Measurements from ENCODE around the gene MRGPRX3.
"Not testable (repeated sequence)": the region's sequence is repeated elsewhere in the genome, so short reads cannot be mapped to it uniquely, and the experiment has no call there.

Gene MRGPRX3

GRCh38 chr11:18132341-18132740 is at the start of gene MRGPRX3:
TSS of gene MRGPRX3 (plus strand) at chr11:18132571. CDS start at chr11:18137203, 4,632 bp downstream.
- no peak within 1 kb of the TSS for H3K4me3 ChIP-seq (ENCODE audit: low read depth, low read length)

- no peak overlapping the region for H3K4me3 ChIP-seq (ENCODE audit: low read depth, low read length)
Observed at GRCh38 chr11:18088366-18088765, 44.0 kb upstream of the MRGPRX3 start.

- H3K4me3 ChIP-seq (ENCODE audit: low read depth, low read length), result no peak overlapping the region
Observed at GRCh38 chr11:18088966-18089365, 43.4 kb upstream of the MRGPRX3 start.

- no peak overlapping the region for H3K4me3 ChIP-seq (ENCODE audit: low read depth, low read length)
Observed at GRCh38 chr11:18091731-18092130, 40.6 kb upstream of the MRGPRX3 start.

GRCh38 chr11:18093959-18094358 is 38.4 kb upstream of the MRGPRX3 start:
- no peak overlapping the region for H3K4me3 ChIP-seq (ENCODE audit: low read depth, low read length)

- no peak overlapping the region for H3K4me3 ChIP-seq (ENCODE audit: low read depth, low read length)
Observed at GRCh38 chr11:18100926-18101656, 31.3 kb upstream of the MRGPRX3 start.

- H3K4me3 ChIP-seq (ENCODE audit: low read depth, low read length), result peak overlapping the region; percentile 98
Observed at GRCh38 chr11:18105086-18105801, 27.1 kb upstream of the MRGPRX3 start.

GRCh38 chr11:18105802-18106574 is 26.4 kb upstream of the MRGPRX3 start, which contains the start of gene SAAL1:
TSS of gene SAAL1 (minus strand) at chr11:18106082. CDS start at chr11:18106041, 41 bp downstream.
- H3K4me3 ChIP-seq (ENCODE audit: low read depth, low read length), result peak within 1 kb of the TSS; percentile 98

GRCh38 chr11:18106688-18107087 is 25.7 kb upstream of the MRGPRX3 start:
- no peak overlapping the region for H3K4me3 ChIP-seq (ENCODE audit: low read depth, low read length)

GRCh38 chr11:18108254-18108653 is 24.1 kb upstream of the MRGPRX3 start:
- H3K4me3 ChIP-seq (ENCODE audit: low read depth, low read length), result no peak overlapping the region

GRCh38 chr11:18111005-18111404 is 21.4 kb upstream of the MRGPRX3 start:
- no peak overlapping the region for H3K4me3 ChIP-seq (ENCODE audit: low read depth, low read length)

- no peak overlapping the region for H3K4me3 ChIP-seq (ENCODE audit: low read depth, low read length)
Observed at GRCh38 chr11:18115360-18116127, 16.8 kb upstream of the MRGPRX3 start.

- not testable (repeated sequence) for H3K4me3 ChIP-seq (ENCODE audit: low read depth, low read length)
Observed at GRCh38 chr11:18121331-18121828, 11.0 kb upstream of the MRGPRX3 start.

- not testable (repeated sequence) for H3K4me3 ChIP-seq (ENCODE audit: low read depth, low read length)
Observed at GRCh38 chr11:18131115-18131514, 1.3 kb upstream of the MRGPRX3 start.

- H3K4me3 ChIP-seq (ENCODE audit: low read depth, low read length), result no peak overlapping the region
Observed at GRCh38 chr11:18135308-18135707, 2.9 kb downstream of the MRGPRX3 start.

GRCh38 chr11:18137186-18137800 is 4.9 kb downstream of the MRGPRX3 start:
- no peak overlapping the region for H3K4me3 ChIP-seq (ENCODE audit: low read depth, low read length)

- H3K4me3 ChIP-seq (ENCODE audit: low read depth, low read length), result no peak overlapping the region
Observed at GRCh38 chr11:18140145-18140544, 7.8 kb downstream of the MRGPRX3 start.

GRCh38 chr11:18144243-18144642 is 11.9 kb downstream of the MRGPRX3 start:
- H3K4me3 ChIP-seq (ENCODE audit: low read depth, low read length), result no peak overlapping the region

GRCh38 chr11:18145025-18145424 is 12.7 kb downstream of the MRGPRX3 start:
- H3K4me3 ChIP-seq (ENCODE audit: low read depth, low read length), result no peak overlapping the region

GRCh38 chr11:18145837-18146236 is 13.5 kb downstream of the MRGPRX3 start:
- no peak overlapping the region for H3K4me3 ChIP-seq (ENCODE audit: low read depth, low read length)
